Liver (tissue), 3 donors: ENCODE measurements around the gene FBXO44.

Experiments used
- RXRA ChIP-seq, 2 donors: IDR thresholded peaks; 2 replicates each; pipeline ENCODE4 v1.6.1; 2017 to 2018; ENCODE audit warnings: antibody characterized with exemption in 2 of 2, mild to moderate bottlenecking in 1 of 2
- TAF1 ChIP-seq: conservative IDR thresholded peaks from 2 replicates; pipeline ENCODE4 v1.6.1; 2016; ENCODE audit warnings: antibody characterized with exemption, mild to moderate bottlenecking
- TF ChIP-seq, protein P1 (sequence below): fragments of 150-350 bp; IDR thresholded peaks from 2 replicates; pipeline ENCODE4 v1.5.1; 2017; ENCODE audit warnings: improper control_type of control experiment, low read depth, low read length; ENCODE audit not compliant: missing input control
- donor health status: healthy.
- donor health status: healthy.

DNA sequence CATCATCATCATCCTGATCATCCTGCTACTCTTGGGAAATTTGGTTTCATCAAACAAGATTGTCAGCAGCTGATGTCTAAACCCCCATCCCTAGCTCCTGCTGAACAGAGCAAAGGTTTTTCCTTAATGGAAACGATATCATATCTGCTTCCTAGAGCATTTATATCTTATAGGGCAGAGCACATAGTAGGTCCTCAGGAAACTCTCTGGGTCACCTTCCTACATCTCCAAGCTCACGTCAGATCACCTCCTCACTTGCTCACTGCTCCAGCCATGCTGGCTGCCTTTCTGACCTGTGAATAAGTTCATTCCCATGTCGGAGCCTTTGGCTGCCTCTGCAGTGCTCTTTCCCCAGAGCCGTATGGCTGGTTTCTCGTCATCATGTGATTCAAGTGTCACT is 10.9 kb upstream of the FBXO44 start:
- TF ChIP-seq RXRA (IDR thresholded peaks at IDR 0.05) (no peak), TAF1 (no peak)
- TF ChIP-seq, protein P1, sequence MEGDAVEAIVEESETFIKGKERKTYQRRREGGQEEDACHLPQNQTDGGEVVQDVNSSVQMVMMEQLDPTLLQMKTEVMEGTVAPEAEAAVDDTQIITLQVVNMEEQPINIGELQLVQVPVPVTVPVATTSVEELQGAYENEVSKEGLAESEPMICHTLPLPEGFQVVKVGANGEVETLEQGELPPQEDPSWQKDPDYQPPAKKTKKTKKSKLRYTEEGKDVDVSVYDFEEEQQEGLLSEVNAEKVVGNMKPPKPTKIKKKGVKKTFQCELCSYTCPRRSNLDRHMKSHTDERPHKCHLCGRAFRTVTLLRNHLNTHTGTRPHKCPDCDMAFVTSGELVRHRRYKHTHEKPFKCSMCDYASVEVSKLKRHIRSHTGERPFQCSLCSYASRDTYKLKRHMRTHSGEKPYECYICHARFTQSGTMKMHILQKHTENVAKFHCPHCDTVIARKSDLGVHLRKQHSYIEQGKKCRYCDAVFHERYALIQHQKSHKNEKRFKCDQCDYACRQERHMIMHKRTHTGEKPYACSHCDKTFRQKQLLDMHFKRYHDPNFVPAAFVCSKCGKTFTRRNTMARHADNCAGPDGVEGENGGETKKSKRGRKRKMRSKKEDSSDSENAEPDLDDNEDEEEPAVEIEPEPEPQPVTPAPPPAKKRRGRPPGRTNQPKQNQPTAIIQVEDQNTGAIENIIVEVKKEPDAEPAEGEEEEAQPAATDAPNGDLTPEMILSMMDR: no peak
